Loucy (cell line): ENCODE results near the gene S100A9.

ENCODE experiments used
- H2AFZ ChIP-seq: fragments of 200-600 bp; sonication (generic); 2 replicates; pipeline ENCODE4 v1.6.0; 2016; ENCODE audit warnings: antibody characterized with exemption, mild to moderate bottlenecking, low read length, moderate library complexity
- H3F3A ChIP-seq: fragments of 200-600 bp; 2 replicates; pipeline ENCODE4 v1.6.0; 2016; ENCODE audit warnings: antibody characterized with exemption, low read depth, mild to moderate bottlenecking
- H3K27me3 ChIP-seq: fragments of 200-600 bp; sonication (generic); 2 replicates; pipeline ENCODE4 v1.6.1; 2014; ENCODE audit warnings: low read length, mild to moderate bottlenecking; ENCODE audit not compliant: insufficient read depth, poor library complexity, severe bottlenecking
- H3K36me3 ChIP-seq: fragments of 200-600 bp; sonication (generic); 2 replicates; pipeline ENCODE4 v1.6.1; 2016; ENCODE audit warnings: low read length; ENCODE audit not compliant: insufficient read depth
- H3K4me1 ChIP-seq: fragments of 200-600 bp; sonication (generic); 2 replicates; pipeline ENCODE4 v1.5.1; 2014; ENCODE audit warnings: low read length, mild to moderate bottlenecking; ENCODE audit not compliant: insufficient read depth, poor library complexity, severe bottlenecking
- H3K4me2 ChIP-seq: fragments of 200-600 bp; sonication (generic); 2 replicates; pipeline ENCODE4 v1.6.0; 2014; ENCODE audit warnings: antibody characterized with exemption, low read length, low read depth, mild to moderate bottlenecking; ENCODE audit not compliant: poor library complexity, severe bottlenecking
- H3K4me3 ChIP-seq: fragments of 200-600 bp; sonication (generic); 2 replicates; pipeline ENCODE4 v1.5.1; 2014; ENCODE audit warnings: low read length, mild to moderate bottlenecking, mixed read lengths; ENCODE audit not compliant: poor library complexity, severe bottlenecking
- H3K79me2 ChIP-seq: fragments of 200-600 bp; sonication (generic); 2 replicates; pipeline ENCODE4 v1.6.1; 2014; ENCODE audit warnings: low read length; ENCODE audit not compliant: insufficient read depth
- H3K9ac ChIP-seq: fragments of 200-600 bp; sonication (generic); 2 replicates; pipeline ENCODE4 v1.6.0; 2014; ENCODE audit warnings: mild to moderate bottlenecking, low read depth, low read length, moderate library complexity; ENCODE audit not compliant: poor library complexity, severe bottlenecking
- H3K9me2 ChIP-seq: fragments of 200-600 bp; sonication (generic); replicated peaks from 2 replicates; pipeline ENCODE4 v1.6.1; 2016; ENCODE audit warnings: low read depth, low read length, mixed read lengths
- H3K9me3 ChIP-seq: fragments of 200-600 bp; sonication (generic); 2 replicates; pipeline ENCODE4 v1.6.1; 2014; ENCODE audit warnings: mild to moderate bottlenecking, antibody characterized with exemption, low read length, low read depth; ENCODE audit not compliant: insufficient read depth
- H4K20me1 ChIP-seq: fragments of 200-600 bp; sonication (generic); 2 replicates; pipeline ENCODE4 v1.6.0; 2014; ENCODE audit warnings: antibody characterized with exemption, low read length, mild to moderate bottlenecking; ENCODE audit not compliant: insufficient read depth, poor library complexity, severe bottlenecking
- EZH2phosphoT487 ChIP-seq: fragments of 200-600 bp; IDR thresholded peaks from 2 replicates; pipeline ENCODE4 v1.6.1; 2018; ENCODE audit warnings: antibody characterized with exemption, mild to moderate bottlenecking, moderate library complexity, borderline replicate concordance
- TF ChIP-seq, protein P1 (sequence below): fragments of 200-600 bp; sonication (generic); conservative IDR thresholded peaks from 2 replicates; pipeline ENCODE4 v1.5.1; 2014; ENCODE audit warnings: mild to moderate bottlenecking, antibody characterized with exemption, low read length

Gene S100A9

DNA sequence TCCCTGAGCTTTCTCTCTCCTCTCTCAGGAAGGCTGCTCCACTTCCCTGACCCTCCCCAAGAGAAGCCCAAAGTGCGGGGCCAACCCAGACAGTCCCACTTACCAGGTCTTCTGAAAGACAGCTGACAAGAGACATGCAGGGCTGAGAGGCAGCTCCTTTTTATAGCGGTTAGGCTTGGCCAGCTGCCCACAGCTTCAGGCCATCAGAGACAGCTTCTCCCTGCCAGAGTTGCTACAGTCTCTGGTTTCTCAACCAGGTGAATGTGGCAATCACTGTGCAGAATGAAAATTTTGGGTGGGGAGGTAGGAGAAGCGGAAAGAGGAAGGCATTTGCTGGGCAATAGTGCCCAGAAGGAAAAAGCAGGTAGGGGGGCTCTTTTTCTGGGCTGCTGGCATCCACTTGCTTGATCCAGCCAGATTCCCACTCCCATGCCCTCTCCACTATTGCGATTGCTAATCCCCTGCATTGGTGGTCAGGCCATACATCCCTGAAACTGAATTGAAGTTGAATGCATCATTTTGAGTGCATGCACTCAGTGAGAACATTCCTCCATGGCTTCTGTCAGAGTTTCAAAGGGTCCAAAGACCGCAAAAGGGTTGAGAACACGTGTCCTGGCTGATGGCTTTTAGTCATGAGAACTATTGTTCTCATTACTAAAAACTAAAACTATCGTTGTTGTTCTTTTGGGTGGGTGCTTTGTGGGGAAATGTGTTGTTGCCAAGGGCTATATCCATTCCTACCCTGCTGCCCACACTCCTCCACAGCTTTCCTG lies 33.5 kb downstream of the S100A9 start, which contains the start of gene S100A8:
S100A8 (minus strand) TSS at position 136 of the 773 bp plus-strand sequence. CDS start 538 bp downstream, outside the sequence.
- no peak within 1 kb of the TSS for H2AFZ ChIP-seq
- H3K9me2 ChIP-seq, result no peaks in the 10 kb centered on the region
- no peaks in the 10 kb centered on the region for H4K20me1 ChIP-seq
- no peaks in the 10 kb centered on the region for H3K4me1 ChIP-seq
- H3F3A ChIP-seq, result no peaks in the 10 kb centered on the region
- no peaks in the 10 kb centered on the region for H3K27me3 ChIP-seq
- H3K79me2 ChIP-seq, result no peaks in the 10 kb centered on the region
- TF ChIP-seq, protein P1, sequence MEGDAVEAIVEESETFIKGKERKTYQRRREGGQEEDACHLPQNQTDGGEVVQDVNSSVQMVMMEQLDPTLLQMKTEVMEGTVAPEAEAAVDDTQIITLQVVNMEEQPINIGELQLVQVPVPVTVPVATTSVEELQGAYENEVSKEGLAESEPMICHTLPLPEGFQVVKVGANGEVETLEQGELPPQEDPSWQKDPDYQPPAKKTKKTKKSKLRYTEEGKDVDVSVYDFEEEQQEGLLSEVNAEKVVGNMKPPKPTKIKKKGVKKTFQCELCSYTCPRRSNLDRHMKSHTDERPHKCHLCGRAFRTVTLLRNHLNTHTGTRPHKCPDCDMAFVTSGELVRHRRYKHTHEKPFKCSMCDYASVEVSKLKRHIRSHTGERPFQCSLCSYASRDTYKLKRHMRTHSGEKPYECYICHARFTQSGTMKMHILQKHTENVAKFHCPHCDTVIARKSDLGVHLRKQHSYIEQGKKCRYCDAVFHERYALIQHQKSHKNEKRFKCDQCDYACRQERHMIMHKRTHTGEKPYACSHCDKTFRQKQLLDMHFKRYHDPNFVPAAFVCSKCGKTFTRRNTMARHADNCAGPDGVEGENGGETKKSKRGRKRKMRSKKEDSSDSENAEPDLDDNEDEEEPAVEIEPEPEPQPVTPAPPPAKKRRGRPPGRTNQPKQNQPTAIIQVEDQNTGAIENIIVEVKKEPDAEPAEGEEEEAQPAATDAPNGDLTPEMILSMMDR, result no peak
- TF ChIP-seq EZH2phosphoT487, result no peak
- H3K4me3 ChIP-seq, result no peak within 1 kb of the TSS
- no peak within 1 kb of the TSS for H3K9ac ChIP-seq
- no peak within 1 kb of the TSS for H3K4me2 ChIP-seq
- H3K9me3 ChIP-seq, result no peaks in the 10 kb centered on the region
- H3K36me3 ChIP-seq, result no peaks in the 10 kb centered on the region

DNA sequence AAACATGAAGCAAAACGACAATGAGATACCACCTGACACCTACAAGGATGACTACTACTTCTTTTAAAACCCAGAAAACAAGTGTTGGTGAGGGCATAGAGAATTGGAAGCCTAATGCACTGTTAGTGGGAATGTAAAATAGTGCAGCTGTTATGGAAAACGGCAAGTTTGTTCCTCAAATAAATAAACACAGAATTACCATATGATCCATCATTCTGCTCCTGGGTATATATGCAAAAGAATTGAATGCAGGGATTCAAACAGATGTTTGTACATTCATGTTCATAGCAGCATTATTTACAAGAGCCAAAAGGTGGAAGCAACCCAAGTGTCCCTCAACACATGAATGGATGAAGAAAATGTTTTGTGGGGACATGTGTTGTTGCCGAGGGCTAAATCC lies 34.6 kb downstream of the S100A9 start:
- Histone ChIP-seq H3K9ac (no peak overlapping the region), H3F3A (no peaks in the 10 kb centered on the region), H4K20me1 (no peaks in the 10 kb centered on the region), H3K9me2 (no peaks in the 10 kb centered on the region), H3K27me3 (no peaks in the 10 kb centered on the region), H3K4me1 (no peaks in the 10 kb centered on the region), H3K36me3 (no peaks in the 10 kb centered on the region), H3K4me3 (no peak overlapping the region), H3K4me2 (no peak overlapping the region), H2AFZ (no peak overlapping the region), H3K9me3 (no peaks in the 10 kb centered on the region), H3K79me2 (no peaks in the 10 kb centered on the region)
- TF ChIP-seq, protein P1, result no peak
- no peak for TF ChIP-seq EZH2phosphoT487

DNA sequence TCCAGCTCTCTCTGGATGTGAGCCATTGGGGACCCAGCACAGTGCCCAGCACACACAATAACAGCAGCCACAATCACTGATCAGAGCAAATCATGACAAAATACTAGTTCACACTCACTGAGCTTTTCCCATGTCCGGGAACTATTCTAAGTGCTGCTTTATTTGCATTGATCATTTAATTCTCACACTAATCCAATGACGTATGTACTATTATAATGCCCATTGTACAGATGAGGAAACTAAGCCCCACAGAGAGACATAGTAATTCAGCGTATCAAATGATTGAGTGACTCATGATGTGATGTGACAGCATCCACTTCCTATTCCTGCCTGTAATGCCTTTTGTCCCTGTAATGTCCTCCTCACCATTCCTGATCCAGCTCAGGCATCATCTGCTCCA lies 35.2 kb downstream of the S100A9 start:
- H3K4me1 ChIP-seq, result no peaks in the 10 kb centered on the region
- TF ChIP-seq, protein P1, result no peak
- no peak for TF ChIP-seq EZH2phosphoT487
- H3K4me3 ChIP-seq, result no peak overlapping the region
- no peak overlapping the region for H3K9ac ChIP-seq
- no peaks in the 10 kb centered on the region for H3K27me3 ChIP-seq
- no peaks in the 10 kb centered on the region for H3K79me2 ChIP-seq
- H3K9me3 ChIP-seq, result no peaks in the 10 kb centered on the region
- H4K20me1 ChIP-seq, result no peaks in the 10 kb centered on the region
- H3K36me3 ChIP-seq, result no peaks in the 10 kb centered on the region
- no peak overlapping the region for H3K4me2 ChIP-seq
- no peaks in the 10 kb centered on the region for H3K9me2 ChIP-seq
- H3F3A ChIP-seq, result no peaks in the 10 kb centered on the region
- no peak overlapping the region for H2AFZ ChIP-seq
